T-helper 1 cell treated with Interleukin-12 subunit alpha and Interleukin-12 subunit beta and Interleukin-4 antibody, amounts not matched to agents 30 μg/mL and 1 μg/mL, for 36 hours (primary cell): ENCODE measurements around the gene WDR26.
"Not testable (repeated sequence)": the region's sequence is repeated elsewhere in the genome, so short reads cannot be mapped to it uniquely, and the experiment has no call there.

ENCODE experiments used
- H3K27ac Mint-ChIP-seq: one replicate; pipeline ENCODE4 v1.8.0; 2021; ENCODE audit warnings: mild to moderate bottlenecking, mixed read lengths
- H3K27me3 Mint-ChIP-seq: one replicate; pipeline ENCODE4 v1.8.0; 2021; ENCODE audit warnings: low read depth, mixed read lengths
- H3K36me3 Mint-ChIP-seq: one replicate; pipeline ENCODE4 v1.8.0; 2021; ENCODE audit warnings: low read depth, mixed read lengths
- H3K4me1 Mint-ChIP-seq: one replicate; pipeline ENCODE4 v1.8.0; 2021; ENCODE audit warnings: low read depth, mixed read lengths
- H3K4me3 Mint-ChIP-seq: one replicate; pipeline ENCODE4 v1.8.0; 2021; ENCODE audit warnings: mild to moderate bottlenecking, moderate library complexity, mixed read lengths
- H3K9me3 Mint-ChIP-seq: one replicate; pipeline ENCODE4 v1.8.0; 2021; ENCODE audit warnings: mixed read lengths

Gene WDR26

DNA sequence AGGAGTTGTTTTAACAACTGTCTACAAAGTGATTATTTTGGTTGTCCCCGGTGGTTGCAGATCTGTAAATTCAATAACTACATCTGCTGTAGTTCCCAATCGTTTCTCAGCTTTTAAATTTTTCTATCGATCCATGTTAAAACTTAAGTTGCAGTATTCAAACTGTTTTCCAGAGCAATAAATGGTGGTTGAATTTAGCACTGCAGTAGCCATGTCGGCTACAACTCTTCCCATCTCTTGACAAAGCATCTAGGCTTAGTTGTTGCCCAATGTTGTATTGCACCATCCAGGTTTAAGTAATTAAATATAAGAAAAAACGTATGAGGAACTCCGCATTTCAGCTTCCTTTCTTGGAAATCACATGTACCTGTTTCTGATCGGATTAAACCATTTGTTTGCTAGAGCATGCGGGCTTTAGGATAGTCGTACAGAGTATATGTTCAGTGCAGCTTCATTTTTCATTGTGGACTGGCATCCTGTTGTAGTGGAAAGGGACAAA, 76.9 kb downstream of the WDR26 start:
- Mint-ChIP-seq H3K27ac (peak overlapping the region; percentile 77), H3K9me3 (no peaks in the 10 kb centered on the region), H3K4me1 (peaks cover 43% of the 10 kb centered on the region), H3K27me3 (no peaks in the 10 kb centered on the region), H3K4me3 (peak overlapping the region; percentile 87), H3K36me3 (peaks cover 23% of the 10 kb centered on the region)

DNA sequence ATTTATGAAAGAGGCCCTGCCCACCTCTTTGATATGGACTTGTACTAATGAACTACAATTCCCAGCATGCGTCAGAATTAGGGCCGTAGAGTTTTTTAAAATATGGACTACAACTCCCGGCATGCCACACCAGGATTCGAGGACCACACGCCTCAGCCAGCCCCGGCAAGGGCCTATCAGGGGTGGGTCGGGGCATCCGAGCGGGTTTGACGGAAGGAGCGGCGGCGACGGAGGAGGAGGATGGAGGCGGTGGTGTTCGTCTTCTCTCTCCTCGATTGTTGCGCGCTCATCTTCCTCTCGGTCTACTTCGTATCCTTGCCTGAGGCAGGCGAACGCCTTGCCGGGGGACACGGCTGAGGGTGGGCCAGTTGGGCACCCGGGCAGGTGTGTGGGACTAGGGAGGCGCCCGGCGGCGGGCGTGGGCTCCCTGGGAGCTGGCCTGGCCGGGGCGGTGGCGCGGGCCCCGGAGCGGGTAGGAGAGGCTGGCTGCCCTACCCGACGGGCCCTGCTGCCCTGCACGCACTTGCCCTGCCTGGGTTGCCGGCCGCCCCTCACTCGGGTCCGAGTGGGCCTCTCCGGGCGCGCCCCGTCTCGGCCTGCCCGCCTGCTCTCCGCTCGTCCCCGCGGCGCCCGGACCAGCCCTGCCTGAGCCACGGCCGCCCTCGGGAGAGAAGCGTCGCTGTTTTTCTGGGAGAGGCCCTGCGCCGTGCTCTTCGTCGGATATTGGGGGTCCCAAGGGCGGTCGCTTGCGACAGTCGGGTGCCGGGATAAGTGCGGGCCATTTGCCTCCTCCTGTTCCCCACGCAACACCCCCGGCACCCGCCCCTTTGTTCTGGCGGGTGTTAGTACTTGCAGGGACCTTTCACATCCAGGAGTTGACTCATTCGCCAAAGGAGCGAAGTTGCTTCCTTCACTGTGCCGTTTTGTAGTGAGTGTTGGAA, 77.6 kb downstream of the WDR26 start, which contains the start of gene CNIH4:
Gene CNIH4, plus strand, starts transcription at position 195 of the 941 bp plus-strand sequence. Its CDS starts 46 bp downstream, at position 241.
- Mint-ChIP-seq H3K36me3 (peaks cover 19% of the 10 kb centered on the region), H3K9me3 (no peaks in the 10 kb centered on the region), H3K27me3 (no peaks in the 10 kb centered on the region), H3K27ac (peak within 1 kb of the TSS; percentile 83), H3K4me1 (peaks cover 41% of the 10 kb centered on the region), H3K4me3 (peak within 1 kb of the TSS; percentile 93)

DNA sequence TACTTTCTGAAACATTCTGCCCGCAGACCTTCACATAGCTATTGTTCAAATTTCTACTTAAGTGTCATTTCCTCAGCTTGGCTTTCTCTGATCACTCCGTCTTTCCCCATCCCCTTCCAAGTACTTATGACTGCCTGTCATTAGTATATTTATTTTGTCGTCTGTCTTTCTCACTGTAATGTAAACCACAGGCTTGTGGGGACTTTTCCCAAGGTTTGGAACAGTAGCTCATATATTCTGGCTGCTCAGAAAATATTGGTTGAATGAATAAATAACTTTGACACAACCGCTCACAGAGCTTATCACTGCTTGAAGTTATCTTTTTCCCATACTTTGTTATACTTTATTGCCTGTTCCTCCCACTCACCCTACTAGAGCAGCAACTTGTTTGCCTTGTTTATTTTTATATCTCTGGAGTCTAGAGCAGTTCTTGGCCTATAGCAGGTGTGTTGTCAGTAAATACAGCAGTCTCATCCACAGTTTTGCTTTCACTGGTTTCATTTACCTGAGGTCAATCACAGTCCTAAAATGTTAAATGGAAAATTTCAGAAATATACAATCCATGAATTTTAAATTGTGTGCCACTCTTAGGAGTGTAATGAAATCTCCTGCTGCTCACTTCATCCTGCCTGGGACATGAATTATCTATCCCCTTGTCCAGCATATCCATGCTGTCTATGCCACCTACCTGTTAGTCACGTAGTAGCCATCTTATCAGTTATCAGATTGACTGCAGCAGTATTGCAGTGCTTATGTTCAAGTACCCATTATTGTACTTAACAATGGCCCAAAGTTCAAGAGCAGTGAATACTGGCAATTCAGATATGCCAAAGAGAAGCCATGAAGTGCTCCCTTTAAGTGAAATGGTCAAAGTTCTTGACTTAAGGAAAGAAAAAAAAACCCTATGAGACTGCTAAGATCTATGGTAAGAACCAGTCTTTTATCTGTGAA, 80.3 kb downstream of the WDR26 start:
- Mint-ChIP-seq H3K4me1 (peaks cover 30% of the 10 kb centered on the region), H3K9me3 (no peaks in the 10 kb centered on the region), H3K27me3 (no peaks in the 10 kb centered on the region), H3K36me3 (peaks cover 16% of the 10 kb centered on the region), H3K4me3 (no peak overlapping the region), H3K27ac (no peak overlapping the region)

GRCh38 chr1:224352436-224353085, 82.0 kb downstream of the WDR26 start:
- not testable (repeated sequence) for H3K27ac Mint-ChIP-seq, H3K9me3 Mint-ChIP-seq, H3K4me3 Mint-ChIP-seq

DNA sequence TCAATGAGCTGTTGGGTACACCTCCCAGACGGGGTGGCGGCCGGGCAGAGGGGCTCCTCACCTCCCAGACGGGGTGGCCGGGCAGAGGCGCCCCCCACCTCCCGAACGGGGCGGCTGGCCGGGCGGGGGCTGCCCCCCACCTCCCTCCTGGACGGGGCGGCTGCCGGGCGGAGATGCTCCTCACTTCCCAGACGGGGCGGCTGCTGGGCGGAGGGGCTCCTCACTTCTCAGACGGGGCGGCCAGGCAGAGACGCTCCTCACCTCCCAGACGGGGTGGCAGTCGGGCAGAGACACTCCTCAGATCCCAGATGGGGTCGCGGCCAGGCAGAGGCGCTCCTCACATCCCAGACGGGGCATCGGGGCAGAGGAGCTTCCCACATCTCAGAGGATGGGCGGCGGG, 84.9 kb downstream of the WDR26 start:
- H3K4me3 Mint-ChIP-seq, H3K27ac Mint-ChIP-seq, H3K36me3 Mint-ChIP-seq, H3K27me3 Mint-ChIP-seq: not testable (repeated sequence)
- Mint-ChIP-seq H3K9me3 (peaks cover 11% of the 10 kb centered on the region), H3K4me1 (peaks cover 14% of the 10 kb centered on the region)

More at GRCh38 chr1:224352436-224353085, 82.0 kb downstream of the WDR26 start:
- H3K27me3 Mint-ChIP-seq, H3K36me3 Mint-ChIP-seq: not testable (repeated sequence)
- peaks cover 18% of the 10 kb centered on the region for H3K4me1 Mint-ChIP-seq

DNA sequence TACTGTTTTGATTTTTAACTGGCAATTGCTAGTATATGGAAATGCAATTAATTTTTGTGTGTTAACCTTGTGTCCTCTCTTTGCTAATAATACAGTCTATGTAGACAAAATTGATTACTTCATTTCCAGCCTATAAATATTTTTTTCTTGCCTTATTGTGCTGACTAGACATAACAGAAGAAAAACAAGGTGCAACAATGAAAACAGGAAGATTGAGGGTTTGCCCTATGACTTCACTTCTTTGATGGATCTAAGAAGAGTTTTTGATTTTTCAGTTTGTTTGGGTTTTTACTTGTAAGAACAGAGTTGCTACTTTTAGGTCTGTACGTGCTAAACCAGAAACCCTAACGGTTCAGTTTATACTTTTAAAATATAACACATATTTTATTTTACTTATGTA, 86.5 kb downstream of the WDR26 start:
- Mint-ChIP-seq H3K4me1 (peaks cover 7% of the 10 kb centered on the region), H3K27ac (peak overlapping the region; percentile 3)

DNA sequence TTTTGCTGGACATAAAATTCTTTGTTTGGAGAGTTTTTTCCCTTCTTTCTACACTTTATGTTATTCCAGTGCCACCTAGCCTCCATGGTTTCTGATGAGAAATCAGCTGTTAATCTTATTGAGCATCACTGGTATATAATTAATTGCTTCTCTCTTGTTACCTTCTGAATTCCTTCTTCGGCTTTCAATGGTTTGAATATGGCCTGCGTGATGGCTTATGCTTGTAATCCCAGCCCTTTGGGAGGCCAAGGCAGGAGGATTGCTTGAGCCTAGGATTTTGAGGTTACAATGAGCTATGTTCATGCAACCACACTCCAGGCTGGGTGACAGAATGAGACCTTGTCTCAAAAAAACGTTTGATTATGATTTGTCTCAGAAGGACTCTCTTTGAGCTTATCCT, 90.9 kb downstream of the WDR26 start:
- H3K27ac Mint-ChIP-seq, result no peak overlapping the region
- peaks cover 10% of the 10 kb centered on the region for H3K36me3 Mint-ChIP-seq
- peaks cover 12% of the 10 kb centered on the region for H3K4me1 Mint-ChIP-seq
- H3K4me3 Mint-ChIP-seq, result no peak overlapping the region
- H3K9me3 Mint-ChIP-seq, result peaks cover 39% of the 10 kb centered on the region
- H3K27me3 Mint-ChIP-seq, result peaks cover 4% of the 10 kb centered on the region

More for the DNA sequence above, 86.5 kb downstream of the WDR26 start:
- peaks cover 4% of the 10 kb centered on the region for H3K27me3 Mint-ChIP-seq
- H3K4me3 Mint-ChIP-seq, result no peak overlapping the region
- peaks cover 27% of the 10 kb centered on the region for H3K9me3 Mint-ChIP-seq
- peaks cover 3% of the 10 kb centered on the region for H3K36me3 Mint-ChIP-seq

GRCh38 chr1:224340453-224341384, 93.9 kb downstream of the WDR26 start:
- H3K36me3 Mint-ChIP-seq, H3K27me3 Mint-ChIP-seq, H3K4me1 Mint-ChIP-seq, H3K27ac Mint-ChIP-seq: not testable (repeated sequence)
- Mint-ChIP-seq H3K9me3 (peaks cover 32% of the 10 kb centered on the region), H3K4me3 (peak overlapping the region; percentile 48)

DNA sequence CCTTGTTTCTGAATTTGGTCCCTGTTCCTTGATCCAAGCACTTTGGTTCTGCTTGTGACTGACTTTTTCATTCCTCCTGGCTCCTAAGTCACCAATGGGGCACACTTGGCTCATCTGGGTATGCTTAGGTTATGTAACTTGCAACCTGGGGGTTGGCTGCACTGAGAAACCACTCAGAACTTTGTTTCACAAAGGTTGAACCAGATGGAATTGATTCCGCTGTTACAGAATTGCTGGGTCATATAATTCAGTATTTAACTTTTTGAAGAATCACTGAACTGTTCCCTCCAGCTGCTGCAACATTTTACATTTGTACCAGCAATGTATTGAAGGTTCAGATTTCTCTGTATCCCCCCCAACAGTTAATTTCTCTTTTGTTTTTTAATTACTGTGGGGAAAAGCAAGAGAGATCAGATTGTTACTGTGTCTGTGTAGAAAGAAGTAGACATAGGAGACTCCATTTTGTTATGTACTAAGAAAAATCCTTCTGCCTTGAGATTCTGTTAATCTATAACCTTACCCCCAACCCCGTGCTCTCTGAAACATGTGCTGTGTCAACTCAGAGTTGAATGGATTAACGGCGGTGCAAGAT, 95.1 kb downstream of the WDR26 start:
- H3K9me3 Mint-ChIP-seq, result peaks cover 26% of the 10 kb centered on the region
- H3K4me1 Mint-ChIP-seq, result peaks cover 5% of the 10 kb centered on the region
- no peak overlapping the region for H3K4me3 Mint-ChIP-seq
- peaks cover 10% of the 10 kb centered on the region for H3K36me3 Mint-ChIP-seq
- no peak overlapping the region for H3K27ac Mint-ChIP-seq
- H3K27me3 Mint-ChIP-seq, result no peaks in the 10 kb centered on the region

DNA sequence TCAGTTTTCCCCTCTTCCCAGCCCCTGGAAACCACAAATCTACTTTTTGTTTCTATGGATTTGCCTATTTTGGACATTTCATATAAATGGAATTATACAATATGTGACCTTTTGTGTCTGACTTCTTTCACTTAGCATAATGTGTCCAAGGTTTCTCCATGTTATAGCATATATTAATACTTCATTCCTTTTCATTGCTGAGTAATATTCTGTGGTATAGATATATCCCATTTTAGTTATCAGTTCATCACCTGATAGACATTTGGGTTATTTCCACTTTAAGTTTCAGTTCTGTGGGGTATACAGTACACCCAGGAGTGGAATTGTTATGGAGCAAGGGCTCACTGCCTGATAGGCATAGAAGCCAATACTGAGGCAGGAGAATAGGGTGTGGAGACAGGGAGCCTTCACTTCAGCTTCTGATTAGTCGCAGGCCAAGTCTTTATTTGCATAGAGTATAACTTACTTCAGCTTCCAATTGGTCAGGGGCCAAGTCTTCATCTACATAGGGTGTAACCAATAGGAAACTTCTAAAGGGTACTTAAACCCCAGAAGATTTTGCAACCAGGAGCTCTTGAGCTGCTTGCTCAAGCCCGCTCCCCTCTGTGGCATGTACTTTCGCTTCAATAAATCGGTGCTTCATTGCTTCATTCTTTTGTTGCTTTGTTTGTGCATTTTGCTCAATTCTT, 96.3 kb downstream of the WDR26 start:
- H3K36me3 Mint-ChIP-seq, result peaks cover 8% of the 10 kb centered on the region
- no peaks in the 10 kb centered on the region for H3K27me3 Mint-ChIP-seq
- no peak overlapping the region for H3K4me3 Mint-ChIP-seq
- peaks cover 16% of the 10 kb centered on the region for H3K4me1 Mint-ChIP-seq
- H3K9me3 Mint-ChIP-seq, result peaks cover 14% of the 10 kb centered on the region
- no peak overlapping the region for H3K27ac Mint-ChIP-seq
